ENCODE results near the gene ATG7.

GRCh38 chr3:11461226-11461625 is 189.0 kb downstream of the ATG7 start:
- TF ChIP-seq CTCF (IDR thresholded peaks at IDR 0.05) (no peak), REST (IDR thresholded peaks at IDR 0.05; ENCODE audit: insufficient read depth in 1 of 2, low read depth in 2 of 2, low read length in 1 of 2) (no peak)
